GM21447 (cell line): ENCODE measurements around the gene IZUMO1.
"Not testable (repeated sequence)": the region's sequence is repeated elsewhere in the genome, so short reads cannot be mapped to it uniquely, and the experiment has no call there.

Source experiments
- ATAC-seq: cut with Tn5 transposase; IDR thresholded peaks from one replicate; pipeline ENCODE4 v1.9.1; 2021; ENCODE audit not compliant: unreplicated experiment

IZUMO1 gene

GRCh38 chr19:48714759-48715675 lies 31.7 kb downstream of the IZUMO1 start:
- ATAC-seq = no peak

DNA sequence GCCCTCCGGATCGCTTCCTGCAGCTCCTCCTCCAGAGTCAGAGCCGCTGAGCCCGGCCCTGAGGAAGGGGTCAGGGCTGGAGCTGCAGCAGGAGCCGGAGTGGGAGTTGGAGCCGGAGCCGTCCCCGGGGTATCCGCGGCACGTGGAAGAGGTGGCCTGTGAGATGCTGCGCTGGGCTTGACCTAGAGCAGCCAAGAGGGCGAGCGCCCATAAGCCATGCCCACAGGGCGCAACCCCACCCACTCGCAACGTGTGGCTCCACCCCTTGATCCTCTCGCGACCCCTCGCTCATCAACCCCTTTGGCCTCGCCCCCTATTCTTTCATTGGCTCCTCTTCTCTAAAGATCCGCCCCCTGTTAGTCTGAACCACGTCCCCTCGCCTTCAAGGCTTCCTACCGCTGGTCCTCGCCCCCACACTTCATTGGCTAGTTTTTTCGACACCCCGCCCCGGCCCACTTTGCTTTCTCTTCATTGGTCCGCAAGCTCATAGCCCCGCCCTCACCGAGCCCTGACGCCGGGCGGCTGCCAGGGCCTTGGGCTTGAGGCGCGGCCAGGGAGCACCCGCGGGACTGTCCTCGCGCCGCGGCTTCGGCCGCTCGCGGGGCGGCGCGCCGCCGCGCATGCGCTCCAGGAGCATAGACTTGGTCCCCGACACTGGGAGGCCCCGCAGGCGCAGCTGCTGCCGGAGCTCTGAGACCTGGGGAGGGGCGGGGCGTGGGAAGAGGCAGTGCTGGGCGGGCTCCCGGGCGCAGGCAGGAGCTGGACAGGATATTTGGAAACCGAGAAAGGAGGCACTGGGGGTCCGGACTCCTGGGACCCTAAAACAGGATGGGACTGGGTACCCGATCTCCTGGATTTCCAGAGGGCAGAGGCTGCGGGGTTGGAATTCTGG lies 32.6 kb downstream of the IZUMO1 start:
- peak; percentile 95 for ATAC-seq

DNA sequence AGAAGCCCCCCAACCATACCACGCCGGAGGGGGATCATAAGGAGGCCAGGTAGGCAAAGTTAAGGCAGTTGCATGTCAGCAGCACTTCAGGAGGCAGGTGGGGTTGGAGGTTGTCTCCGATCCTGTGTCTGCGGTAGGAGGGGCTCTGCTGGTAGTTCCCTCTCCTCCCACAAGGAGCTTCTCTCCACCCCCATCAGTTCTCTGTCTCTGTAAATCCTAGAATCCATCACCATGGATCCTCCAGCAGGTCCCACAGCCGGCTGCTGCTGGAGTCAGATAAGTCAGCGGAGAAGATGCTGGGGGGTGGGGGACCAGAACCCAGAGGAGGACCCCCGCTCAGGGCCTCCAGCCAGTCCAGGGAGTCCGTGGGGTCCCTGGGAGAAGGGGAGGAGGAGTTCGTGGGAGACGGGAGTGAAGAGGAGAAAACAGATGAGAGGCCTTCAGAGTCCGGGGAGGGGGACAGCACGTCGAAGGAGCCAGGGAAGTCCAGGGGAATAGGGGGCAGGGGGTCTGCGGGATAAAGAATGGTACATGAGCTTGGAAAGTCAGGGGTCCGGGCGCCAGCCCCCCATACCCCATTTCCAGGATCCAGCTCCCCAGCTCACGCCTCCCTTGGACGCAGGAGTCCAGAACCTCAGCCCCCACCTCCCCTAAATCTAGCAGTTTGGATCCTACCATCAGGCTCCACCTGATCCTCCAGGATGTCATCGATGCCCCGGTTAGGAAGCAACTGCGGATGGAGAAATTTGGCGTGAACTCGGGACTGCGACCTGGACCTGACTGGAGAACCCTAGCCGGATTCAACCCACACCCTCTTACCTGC lies 33.5 kb downstream of the IZUMO1 start:
- no peak for ATAC-seq

- no peak for ATAC-seq
Observed at GRCh38 chr19:48711106-48711662, 35.5 kb downstream of the IZUMO1 start.

DNA sequence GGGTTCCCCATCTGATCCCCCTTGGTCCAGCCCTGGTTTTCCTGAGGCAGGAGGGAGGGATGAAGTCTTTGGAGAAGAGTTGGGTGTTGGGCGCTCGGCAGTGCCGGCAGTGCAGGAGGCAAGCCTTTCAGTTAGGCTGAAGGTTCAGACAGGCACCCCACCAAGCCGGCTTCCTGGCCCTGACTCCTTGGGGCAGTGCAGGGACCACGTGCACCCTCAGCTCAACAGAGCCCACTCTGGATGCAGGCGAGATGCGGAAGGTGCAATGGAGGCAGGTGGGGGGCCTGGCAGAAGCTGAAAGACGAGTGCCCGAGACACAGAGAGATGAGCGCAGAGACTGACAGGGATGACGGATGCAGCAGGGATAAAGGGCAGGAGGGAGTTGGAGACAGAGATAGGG lies 38.2 kb downstream of the IZUMO1 start:
- no peak for ATAC-seq

DNA sequence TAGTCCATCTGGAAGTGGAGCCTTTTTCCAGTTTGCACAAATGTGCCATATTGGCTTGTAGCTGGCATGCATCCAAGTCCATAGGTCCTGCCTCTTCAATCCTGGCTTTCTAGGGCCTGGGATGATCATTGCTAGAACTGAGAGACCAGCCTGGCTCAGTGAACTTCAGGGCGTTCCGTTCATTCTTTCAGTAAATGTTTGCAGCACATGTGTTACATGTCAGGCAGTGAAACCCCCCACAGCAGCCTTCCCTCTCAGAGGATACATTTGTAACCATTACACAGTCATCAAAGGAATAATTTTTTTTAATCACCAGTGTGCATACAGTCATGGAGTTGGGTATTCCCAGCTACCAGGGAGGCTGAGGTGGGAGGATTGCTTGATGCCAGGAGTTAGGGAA lies 41.3 kb downstream of the IZUMO1 start:
- no peak for ATAC-seq

DNA sequence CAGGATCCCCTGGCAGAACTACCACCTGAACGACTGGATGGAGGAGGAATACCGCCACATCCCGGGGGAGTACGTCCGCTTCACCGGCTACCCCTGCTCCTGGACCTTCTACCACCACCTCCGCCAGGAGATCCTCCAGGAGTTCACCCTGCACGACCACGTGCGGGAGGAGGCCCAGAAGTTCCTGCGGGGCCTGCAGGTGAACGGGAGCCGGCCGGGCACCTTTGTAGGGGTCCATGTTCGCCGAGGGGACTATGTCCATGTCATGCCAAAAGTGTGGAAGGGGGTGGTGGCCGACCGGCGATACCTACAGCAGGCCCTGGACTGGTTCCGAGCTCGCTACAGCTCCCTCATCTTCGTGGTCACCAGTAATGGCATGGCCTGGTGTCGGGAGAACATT lies 43.4 kb downstream of the IZUMO1 start:
- ATAC-seq = no peak

DNA sequence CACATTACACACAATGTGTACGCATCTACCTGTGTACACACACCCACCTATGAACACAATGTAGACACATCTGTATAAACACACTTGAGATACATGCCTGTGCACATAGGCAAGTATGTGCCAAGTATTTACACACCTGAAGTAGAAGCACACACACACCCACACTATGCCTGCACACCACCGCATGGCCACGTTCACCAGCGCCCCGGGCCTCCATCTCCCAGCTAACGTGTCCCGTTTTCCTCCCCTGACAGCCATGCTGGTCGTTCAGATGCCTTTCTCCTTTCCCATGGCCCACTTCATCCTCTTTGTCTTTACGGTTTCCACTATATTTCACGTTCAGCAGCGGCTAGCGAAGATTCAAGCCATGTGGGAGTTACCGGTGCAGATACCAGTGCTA lies 44.0 kb downstream of the IZUMO1 start:
- ATAC-seq = no peak

GRCh38 chr19:48698046-48698445 lies 48.7 kb downstream of the IZUMO1 start:
- no peak for ATAC-seq

DNA sequence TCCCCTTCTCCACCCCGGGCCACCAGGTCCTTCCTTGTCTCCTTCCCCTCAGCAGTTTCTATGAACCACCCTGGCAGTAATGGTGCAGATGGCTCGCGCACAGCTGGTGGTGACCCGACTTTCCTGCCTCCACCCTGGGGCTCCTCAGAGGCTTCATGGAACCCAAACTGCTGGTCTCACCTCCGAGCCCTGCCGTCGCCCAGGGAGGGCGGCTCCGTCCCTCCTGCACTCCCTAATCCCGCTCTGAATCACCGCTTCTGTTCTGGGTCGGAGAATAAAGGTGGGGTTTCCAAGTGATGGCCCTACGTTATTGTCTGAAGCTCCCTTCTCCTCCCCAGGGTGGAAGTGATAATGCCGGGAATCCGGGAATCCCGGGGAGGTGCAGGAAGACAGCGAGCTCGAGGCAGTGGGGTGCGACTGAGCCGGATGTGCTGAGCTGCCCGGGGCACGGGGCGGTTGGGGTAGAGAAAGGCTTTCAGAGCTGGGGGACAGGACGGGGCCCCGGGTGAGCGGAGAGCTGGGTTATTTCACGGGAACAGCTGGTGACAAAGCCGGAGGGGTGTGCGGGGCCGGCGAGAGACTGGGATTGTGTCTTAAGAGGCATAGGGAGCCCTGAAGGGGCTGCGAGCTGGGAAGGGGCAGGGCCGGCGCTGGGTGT lies 50.2 kb downstream of the IZUMO1 start:
- no peak for ATAC-seq

GRCh38 chr19:48695743-48696352 lies 50.9 kb downstream of the IZUMO1 start, which contains the start of gene FUT2:
Gene FUT2, plus strand, starts transcription at chr19:48695971. Its CDS starts 6,986 bp downstream, at chr19:48702957.
- ATAC-seq = no peak

- not testable (repeated sequence) for ATAC-seq
Observed at GRCh38 chr19:48693629-48694028, 53.1 kb downstream of the IZUMO1 start.
